ENCODE results near the gene SPATA4. TPM values are rescaled to one million over a fixed set of nuclear protein-coding genes. Genes with fewer than 3 reads are reported as not detected.
A peak's percentile ranks its signal among the peaks of the same experiment; 100 is the strongest.

Gene SPATA4
- total and polyA plus RNA-seq, 2 donors (not counting 3 experiments of a cell fraction or from before 2014, with no cell fraction given), result not detected

GRCh38 chr4:176150356-176150682 lies 45.1 kb downstream of the SPATA4 start:
- DNase-seq (ENCODE audit: low read depth, low spot score) (peak; percentile 20), FAIRE-seq (no peak)
- Histone ChIP-seq H3K4me2 (ENCODE audit: insufficient read depth, low read length) (no peak overlapping the region), H3K9me3 (replicated peaks; ENCODE audit: control insufficient read depth, insufficient read depth, low read length) (no peaks in the 10 kb centered on the region), H3K27me3 (ENCODE audit: control insufficient read depth in 2 of 2, insufficient read depth in 2 of 2, low read length in 2 of 2) (no peaks in the 10 kb centered on the region), H4K20me1 (replicated peaks; ENCODE audit: control insufficient read depth, extremely low read depth, insufficient read depth, low read length) (no peaks in the 10 kb centered on the region), H3K79me2 (ENCODE audit: control insufficient read depth, insufficient read depth, low read length) (no peaks in the 10 kb centered on the region), H3K4me1 (ENCODE audit: control insufficient read depth, extremely low read depth, insufficient read depth, low read length) (no peaks in the 10 kb centered on the region), H3K9me1 (replicated peaks; ENCODE audit: control insufficient read depth, extremely low read depth, insufficient read depth, low read length) (no peaks in the 10 kb centered on the region), H3K9ac (replicated peaks; ENCODE audit: extremely low read depth, insufficient read depth, low read length) (no peak overlapping the region), H3K27ac (ENCODE audit: insufficient read depth, low read depth, low read length) (no peak overlapping the region), H3K36me3 (ENCODE audit: control insufficient read depth in 2 of 2, extremely low read depth in 1 of 2, insufficient read depth in 2 of 2, low read length in 2 of 2) (no peaks in the 10 kb centered on the region), H2AFZ (ENCODE audit: low read depth, low read length) (no peak overlapping the region), H3K4me3 (replicated peaks in 1 of 3; ENCODE audit: insufficient read depth in 1 of 3, low read depth in 1 of 3, low read length in 3 of 3) (no peak overlapping the region)
- TF ChIP-seq MAX (IDR thresholded peaks at IDR 0.05; ENCODE audit: insufficient read depth, insufficient read length), result no peak
- no peak for TF ChIP-seq MYC (IDR thresholded peaks at IDR 0.05; ENCODE audit: low read depth, low read length)
- TF ChIP-seq POLR2AphosphoS5 (IDR thresholded peaks at IDR 0.05; ENCODE audit: insufficient read depth, low read depth, low read length), result no peak
- TF ChIP-seq POLR2A (IDR thresholded peaks at IDR 0.05; ENCODE audit: low read depth, low read length), result no peak
- no peak for TF ChIP-seq GATA2 (IDR thresholded peaks at IDR 0.05; ENCODE audit: insufficient read depth, insufficient read length, low read depth, low read length)
- no peak for TF ChIP-seq FOS (IDR thresholded peaks at IDR 0.05; ENCODE audit: borderline replicate concordance, insufficient read depth, low read length)
- no peak for TF ChIP-seq EZH2 (IDR thresholded peaks at IDR 0.05; ENCODE audit: borderline replicate concordance, low read depth, low read length, severe bottlenecking)
- no peak for TF ChIP-seq CTCF (IDR thresholded peaks at IDR 0.05; ENCODE audit: extremely low read depth in 1 of 2, insufficient read depth in 1 of 2, low read depth in 1 of 2, low read length in 2 of 2)
- TF ChIP-seq JUN (IDR thresholded peaks at IDR 0.05; ENCODE audit: borderline replicate concordance, insufficient read depth, insufficient read length, low read depth), result no peak
- intact Hi-C loops (cut with micrococcal nuclease) (loop anchor here (1.0 to 5.0 kb wide), 2 partner anchors 127 to 191 kb away; no protein-coding TSS in a partner anchor), dilution Hi-C loops (cut with MboI; ENCODE audit: extremely low pct_ligation_motif_present, low sequenced_read_pairs) (no loop called here)
- ChIA-PET CTCF (interaction anchor here (0.6 to 4.0 kb wide), 16 partner anchors 10 to 190 kb away, joined by 3 to 92 read pairs (median 4); no protein-coding TSS in a partner anchor), POLR2A (no interaction called here)
- no TSS peak for BruUV-seq (replicated peaks)

All from endothelial cell of umbilical vein (primary cell).